ENCODE measurements around the gene TRABD2A. TPM values are rescaled to one million over a fixed set of nuclear protein-coding genes. Genes with fewer than 3 reads are reported as not detected.

The TRABD2A gene
- total RNA-seq, 2 experiments from 2014 or later, result 166 to 170 TPM

DNA sequence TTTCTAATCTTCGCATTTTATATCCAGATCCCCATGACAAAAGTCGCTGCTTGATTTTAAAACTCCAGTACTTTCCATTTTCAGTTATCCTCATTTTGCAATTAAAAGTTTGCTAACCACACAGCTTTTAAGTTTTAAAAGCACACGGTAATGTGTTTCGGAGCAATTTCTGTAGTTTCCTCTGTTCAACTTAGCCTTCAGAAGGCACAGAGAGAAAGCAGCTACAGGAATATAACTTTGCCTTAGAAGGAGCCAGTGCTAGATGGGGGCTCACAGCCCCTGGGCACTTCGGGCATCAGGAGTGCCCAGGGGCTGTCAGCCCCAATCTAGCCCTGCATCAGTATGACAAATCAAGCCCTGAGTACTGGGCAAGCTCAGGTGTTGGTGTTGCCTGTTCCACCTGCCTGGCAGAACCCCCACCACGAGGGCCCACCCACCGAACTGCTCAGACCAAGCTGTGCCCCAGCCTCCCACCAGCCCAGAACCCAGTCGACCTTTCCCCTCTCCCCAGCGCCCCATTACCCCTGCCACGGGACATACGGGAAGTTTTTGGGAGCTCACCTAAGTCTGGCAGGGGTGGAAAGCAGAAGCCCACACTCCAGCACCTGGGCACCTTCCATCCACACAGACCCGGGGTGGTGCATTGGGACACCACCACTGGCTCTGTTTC is 47.3 kb downstream of the TRABD2A start:
- H3K4me3 Mint-ChIP-seq, result peak overlapping the region; percentile 80
- TF ChIP-seq, protein P1, sequence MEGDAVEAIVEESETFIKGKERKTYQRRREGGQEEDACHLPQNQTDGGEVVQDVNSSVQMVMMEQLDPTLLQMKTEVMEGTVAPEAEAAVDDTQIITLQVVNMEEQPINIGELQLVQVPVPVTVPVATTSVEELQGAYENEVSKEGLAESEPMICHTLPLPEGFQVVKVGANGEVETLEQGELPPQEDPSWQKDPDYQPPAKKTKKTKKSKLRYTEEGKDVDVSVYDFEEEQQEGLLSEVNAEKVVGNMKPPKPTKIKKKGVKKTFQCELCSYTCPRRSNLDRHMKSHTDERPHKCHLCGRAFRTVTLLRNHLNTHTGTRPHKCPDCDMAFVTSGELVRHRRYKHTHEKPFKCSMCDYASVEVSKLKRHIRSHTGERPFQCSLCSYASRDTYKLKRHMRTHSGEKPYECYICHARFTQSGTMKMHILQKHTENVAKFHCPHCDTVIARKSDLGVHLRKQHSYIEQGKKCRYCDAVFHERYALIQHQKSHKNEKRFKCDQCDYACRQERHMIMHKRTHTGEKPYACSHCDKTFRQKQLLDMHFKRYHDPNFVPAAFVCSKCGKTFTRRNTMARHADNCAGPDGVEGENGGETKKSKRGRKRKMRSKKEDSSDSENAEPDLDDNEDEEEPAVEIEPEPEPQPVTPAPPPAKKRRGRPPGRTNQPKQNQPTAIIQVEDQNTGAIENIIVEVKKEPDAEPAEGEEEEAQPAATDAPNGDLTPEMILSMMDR (IDR thresholded peaks at IDR 0.05), result no peak
- ATAC-seq (ENCODE audit: poor library complexity) (peak; percentile 37), DNase-seq (peak in 1 of 14 experiments; percentile 40)
- Histone ChIP-seq H3K4me1 (ENCODE audit: insufficient read depth, low read length) (peaks cover 66% of the 10 kb centered on the region), H3K27ac (ENCODE audit: low read depth in 1 of 2, low read length in 2 of 2) (peak overlapping the region; percentile 68 to 71), H3K27me3 (ENCODE audit: control insufficient read depth in 1 of 2, insufficient read depth in 2 of 2, low read length in 2 of 2) (no peaks in the 10 kb centered on the region), H3K9me3 (ENCODE audit: control insufficient read depth in 1 of 2, insufficient read depth in 1 of 2, low read length in 2 of 2) (peaks cover 5 to 9% of the 10 kb centered on the region in 2 experiments), H3K4me3 (ENCODE audit: low read length) (peak overlapping the region; percentile 44), H3K36me3 (ENCODE audit: insufficient read depth, low read length) (peaks cover 35% of the 10 kb centered on the region)
- H3K9me3 Mint-ChIP-seq, result peaks cover 6% of the 10 kb centered on the region
- H3K4me1 Mint-ChIP-seq (ENCODE audit: low read depth), result peaks cover 52% of the 10 kb centered on the region
- ChIA-PET POLR2A (interaction anchor here (0.9 to 2.2 kb wide), 15 partner anchors 9 to 318 kb away, joined by 3 to 26 read pairs (median 4); partner anchors contain the start of genes DNAH6 and TRABD2A), CTCF (interaction anchor here (2.0 kb wide), 1 partner anchor 92 kb away, joined by 10 read pairs; no protein-coding TSS in a partner anchor)
- no peaks in the 10 kb centered on the region for H3K27me3 Mint-ChIP-seq
- peaks cover 59% of the 10 kb centered on the region for H3K36me3 Mint-ChIP-seq (ENCODE audit: low read depth)
- intact Hi-C loops (cut with DNase I, micrococcal nuclease), result loop anchor here in 1 of 2 experiments (2.0 to 5.0 kb wide), 2 partner anchors 13 to 34 kb away; no protein-coding TSS in a partner anchor
- H3K27ac Mint-ChIP-seq, result no peak overlapping the region

- no peaks in the 10 kb centered on the region for H3K27me3 ChIP-seq (ENCODE audit: control insufficient read depth in 1 of 2, insufficient read depth in 2 of 2, low read length in 2 of 2)
- H3K36me3 ChIP-seq (ENCODE audit: insufficient read depth, low read length), result peaks cover 28% of the 10 kb centered on the region
- peak overlapping the region; percentile 68 to 71 for H3K27ac ChIP-seq (ENCODE audit: low read depth in 1 of 2, low read length in 2 of 2)
- Mint-ChIP-seq H3K4me3 (peak overlapping the region; percentile 80), H3K27ac (no peak overlapping the region), H3K27me3 (no peaks in the 10 kb centered on the region), H3K36me3 (ENCODE audit: low read depth) (peaks cover 52% of the 10 kb centered on the region), H3K4me1 (ENCODE audit: low read depth) (peaks cover 45% of the 10 kb centered on the region), H3K9me3 (peaks cover 6% of the 10 kb centered on the region)
- H3K4me3 ChIP-seq (ENCODE audit: low read length), result peak overlapping the region; percentile 44
- peak; percentile 61 for ATAC-seq (ENCODE audit: poor library complexity)
- H3K4me1 ChIP-seq (ENCODE audit: insufficient read depth, low read length), result peaks cover 68% of the 10 kb centered on the region
- peaks cover 5 to 9% of the 10 kb centered on the region in 2 experiments for H3K9me3 ChIP-seq (ENCODE audit: control insufficient read depth in 1 of 2, insufficient read depth in 1 of 2, low read length in 2 of 2)
- ChIA-PET POLR2A (interaction anchor here (0.7 to 2.2 kb wide), 16 partner anchors 8 to 317 kb away, joined by 3 to 26 read pairs (median 4); partner anchors contain the start of genes DNAH6 and TRABD2A), CTCF (interaction anchor here (2.0 kb wide), 1 partner anchor 93 kb away, joined by 10 read pairs; no protein-coding TSS in a partner anchor)
- intact Hi-C loops (cut with DNase I, micrococcal nuclease), result loop anchor here in 1 of 2 experiments (2.0 to 5.0 kb wide), 2 partner anchors 14 to 34 kb away; no protein-coding TSS in a partner anchor
- TF ChIP-seq, protein P1 (IDR thresholded peaks at IDR 0.05), result no peak
- DNase-seq, result peak in 4 of 14 experiments; percentile 56 to 65 (median 64)
Measured at GRCh38 chr2:84832772-84833461, 48.0 kb downstream of the TRABD2A start.

- Histone ChIP-seq H3K27ac (ENCODE audit: low read depth in 1 of 2, low read length in 2 of 2) (peak overlapping the region; percentile 19 to 23), H3K9me3 (ENCODE audit: control insufficient read depth in 1 of 2, insufficient read depth in 1 of 2, low read length in 2 of 2) (peaks cover 1 to 5% of the 10 kb centered on the region in 2 experiments), H3K36me3 (ENCODE audit: insufficient read depth, low read length) (peaks cover 24% of the 10 kb centered on the region), H3K4me3 (ENCODE audit: low read length) (no peak overlapping the region), H3K27me3 (ENCODE audit: control insufficient read depth in 1 of 2, insufficient read depth in 2 of 2, low read length in 2 of 2) (no peaks in the 10 kb centered on the region), H3K4me1 (ENCODE audit: insufficient read depth, low read length) (peaks cover 76% of the 10 kb centered on the region)
- Mint-ChIP-seq H3K36me3 (ENCODE audit: low read depth) (peaks cover 34% of the 10 kb centered on the region), H3K27me3 (no peaks in the 10 kb centered on the region), H3K27ac (no peak overlapping the region), H3K4me1 (ENCODE audit: low read depth) (peaks cover 30% of the 10 kb centered on the region), H3K4me3 (peak overlapping the region; percentile 21), H3K9me3 (no peaks in the 10 kb centered on the region)
- intact Hi-C loops (cut with DNase I, micrococcal nuclease), result loop anchor here in 1 of 2 experiments (5.0 kb wide), 1 partner anchor 36 kb away; no protein-coding TSS in a partner anchor
- DNase-seq, result no peak
- ATAC-seq (ENCODE audit: poor library complexity), result no peak
- TF ChIP-seq, protein P1 (IDR thresholded peaks at IDR 0.05), result no peak
- CTCF ChIA-PET, result no interaction called here
- POLR2A ChIA-PET, result interaction anchor here (0.9 to 1.4 kb wide), 3 partner anchors 10 to 74 kb away, joined by 3 to 9 read pairs (median 4); no protein-coding TSS in a partner anchor
Measured at GRCh38 chr2:84830758-84831500, 50.0 kb downstream of the TRABD2A start.
